PC-3 (cell line): Measurements from ENCODE around the gene FAM221A. TPM values are rescaled to one million over a fixed set of nuclear protein-coding genes. Genes with fewer than 3 reads are reported as not detected.
"Not testable (repeated sequence)": the region's sequence is repeated elsewhere in the genome, so short reads cannot be mapped to it uniquely, and the experiment has no call there.

Source experiments
- ATAC-seq: fragments of 200-7000 bp; cut with Tn5 transposase; 2 replicates; pipeline ENCODE4 v1.9.1; 2020; ENCODE audit warnings: mild to moderate bottlenecking, moderate library complexity
- BruUV-seq: library from RNA; stranded (reverse); fragments of 400-500 nt; replicated peaks from 2 replicates; lab custom pipeline; 2021; lab: Mats Ljungman, UMichigan
- CTCF ChIA-PET: fragments of 300-600 bp; sonication (Branson Sonifier 250); formaldehyde crosslinking; loops from one replicate; lab custom pipeline; 2022; ENCODE audit warnings: antibody characterized with exemption; lab: Charles Lee
- POLR2A ChIA-PET: fragments of 300-600 bp; sonication (Branson Sonifier 250); formaldehyde crosslinking; loops from one replicate; lab custom pipeline; 2022; ENCODE audit warnings: antibody characterized with exemption; ENCODE audit not compliant: unreplicated experiment; lab: Charles Lee
- DNase-seq: peaks from one replicate; pipeline ENCODE4 v3.0.0-alpha.2; 2015
- H2AFZ ChIP-seq: fragments of 300-600 bp; sonication (generic); 2 replicates; pipeline ENCODE4 v1.6.0; 2016; ENCODE audit warnings: antibody characterized with exemption, low read length
- H3F3A ChIP-seq: fragments of 300-600 bp; sonication (generic); one replicate; pipeline ENCODE4 v1.6.0; 2017; ENCODE audit warnings: antibody characterized with exemption, low read length, control low read depth, mild to moderate bottlenecking; ENCODE audit not compliant: unreplicated experiment
- H3K27ac ChIP-seq: fragments of 300-600 bp; sonication (generic); 2 replicates; pipeline ENCODE4 v1.5.1; 2016; ENCODE audit warnings: mild to moderate bottlenecking, low read length
- H3K27me3 ChIP-seq: fragments of 300-600 bp; sonication (generic); 2 replicates; pipeline ENCODE4 v1.6.1; 2016; ENCODE audit warnings: low read length, mixed read lengths
- H3K36me3 ChIP-seq: fragments of 300-600 bp; sonication (generic); 2 replicates; pipeline ENCODE4 v1.6.1; 2016; ENCODE audit warnings: low read depth, mixed run types, low read length, mixed read lengths
- H3K4me1 ChIP-seq: fragments of 300-600 bp; sonication (generic); 2 replicates; pipeline ENCODE4 v1.5.1; 2016; ENCODE audit warnings: low read length; ENCODE audit not compliant: insufficient read depth
- H3K4me2 ChIP-seq: fragments of 300-600 bp; sonication (generic); 2 replicates; pipeline ENCODE4 v1.6.0; 2016; ENCODE audit warnings: low read length
- H3K4me3 ChIP-seq: fragments of 300-600 bp; sonication (generic); 2 replicates; pipeline ENCODE4 v1.5.1; 2016; ENCODE audit warnings: mild to moderate bottlenecking, low read length, mixed read lengths
- H3K79me2 ChIP-seq: fragments of 300-600 bp; sonication (generic); 2 replicates; pipeline ENCODE4 v1.6.1; 2017; ENCODE audit warnings: low read length, mixed read lengths
- H3K9ac ChIP-seq: fragments of 300-600 bp; sonication (generic); 2 replicates; pipeline ENCODE4 v1.6.0; 2016; ENCODE audit warnings: mild to moderate bottlenecking, low read length
- H3K9me2 ChIP-seq: fragments of 300-600 bp; sonication (generic); replicated peaks from 2 replicates; pipeline ENCODE4 v1.6.1; 2016; ENCODE audit warnings: mixed run types, low read length, mixed read lengths
- H3K9me3 ChIP-seq: fragments of 300-600 bp; sonication (generic); 2 replicates; pipeline ENCODE4 v1.6.1; 2016; ENCODE audit warnings: low read length, mixed read lengths
- H4K20me1 ChIP-seq: fragments of 300-600 bp; sonication (generic); 2 replicates; pipeline ENCODE4 v1.6.1; 2016; ENCODE audit warnings: low read length, mixed read lengths
- CTCF ChIP-seq: fragments of 300-600 bp; sonication (generic); conservative IDR thresholded peaks from 2 replicates; pipeline ENCODE4 v1.5.1; 2017; ENCODE audit warnings: antibody characterized with exemption, low read depth, mild to moderate bottlenecking, low read length
- EZH2 ChIP-seq: fragments of 300-600 bp; sonication (generic); IDR thresholded peaks from one replicate; pipeline ENCODE4 v1.6.1; 2017; ENCODE audit warnings: antibody characterized with exemption, mild to moderate bottlenecking, low read length; ENCODE audit not compliant: unreplicated experiment
- EZH2phosphoT487 ChIP-seq: fragments of 300-600 bp; sonication (generic); IDR thresholded peaks from 2 replicates; pipeline ENCODE4 v1.6.1; 2018; ENCODE audit warnings: mild to moderate bottlenecking, antibody characterized with exemption, low read length, borderline replicate concordance
- intact Hi-C: fragments of 100-400 bp; cut with micrococcal nuclease; formaldehyde crosslinking; loops from 2 replicates; pipeline ENCODE4 v1.9.0; 2023
- total RNA-seq: library from RNA; depleted of rRNA; stranded (reverse); fragments of >200 nt; gene quantifications from 2 replicates; pipeline ENCODE4 v1.2.3, GENCODE V29; 2014

FAM221A gene
- total RNA-seq, 1 experiment from 2014 or later, result 5.6 TPM

DNA sequence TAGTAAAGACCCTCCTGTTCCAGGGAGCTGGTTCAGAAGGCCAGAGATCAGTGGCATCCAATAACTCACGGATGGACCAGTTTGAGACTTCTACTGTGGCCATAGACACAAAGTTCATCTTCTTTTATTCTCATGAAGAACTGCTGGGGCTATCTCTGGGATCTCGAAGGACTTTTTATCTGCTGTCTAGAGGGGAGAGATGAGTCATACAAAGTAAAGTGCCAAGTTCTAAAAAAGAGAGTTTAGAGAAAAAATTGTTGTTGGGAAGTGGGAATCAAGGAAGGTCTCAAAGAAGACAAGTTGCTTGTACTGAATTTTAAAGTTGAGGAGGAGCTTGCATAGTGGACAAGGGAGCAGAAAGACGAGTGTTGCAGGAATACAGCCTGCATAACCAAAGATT, 8.0 kb upstream of the FAM221A start:
- BruUV-seq, result no TSS peak
- CTCF ChIA-PET, result no interaction called here

GRCh38 chr7:23680414-23681405, 711 bp downstream of the FAM221A start:
- peak overlapping the region; percentile 56 for H3K9ac ChIP-seq
- CTCF ChIA-PET, result interaction anchor here (0.6 kb wide), 1 partner anchor 134 kb away, joined by 6 read pairs; no protein-coding TSS in a partner anchor

More for the DNA sequence above, 8.0 kb upstream of the FAM221A start:
- no peak for DNase-seq
- no peak for TF ChIP-seq EZH2phosphoT487
- no peak for TF ChIP-seq EZH2
- no peak for TF ChIP-seq CTCF
- Histone ChIP-seq H3K27me3 (no peaks in the 10 kb centered on the region), H3K79me2 (no peaks in the 10 kb centered on the region), H2AFZ (no peak overlapping the region), H3K9me3 (no peaks in the 10 kb centered on the region), H3K9me2 (no peaks in the 10 kb centered on the region), H3K9ac (no peak overlapping the region), H3K4me2 (no peak overlapping the region), H3F3A (no peaks in the 10 kb centered on the region), H3K4me3 (no peak overlapping the region), H3K36me3 (no peaks in the 10 kb centered on the region), H3K27ac (no peak overlapping the region), H4K20me1 (no peaks in the 10 kb centered on the region), H3K4me1 (no peaks in the 10 kb centered on the region)
- no peak for ATAC-seq
- intact Hi-C loops, result no loop called here
- POLR2A ChIA-PET, result no interaction called here

DNA sequence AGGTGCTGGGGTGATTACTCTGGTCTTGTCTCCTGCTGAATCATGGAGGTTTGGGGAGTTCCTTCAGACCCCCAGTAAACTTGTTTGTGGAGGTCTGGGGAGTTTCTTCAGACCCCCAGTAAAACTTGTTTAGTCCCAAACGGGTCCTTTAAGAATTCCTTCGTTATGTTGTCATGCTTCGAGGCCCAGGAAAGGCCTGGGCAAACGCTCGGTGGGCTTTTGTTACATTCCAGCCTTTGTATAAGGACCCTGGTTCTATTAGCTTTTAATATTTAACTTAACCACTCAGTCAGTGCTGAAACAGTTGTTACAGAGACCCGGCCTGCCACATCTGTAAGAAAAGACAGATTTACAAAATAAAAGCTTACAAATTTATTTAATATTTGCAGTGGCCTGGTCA, 4.0 kb downstream of the FAM221A start:
- BruUV-seq, H3K4me1 ChIP-seq, intact Hi-C loops, H3K9me2 ChIP-seq, CTCF ChIA-PET, H3K9me3 ChIP-seq, H3K36me3 ChIP-seq, H3K4me2 ChIP-seq, H4K20me1 ChIP-seq, H3F3A ChIP-seq, H3K4me3 ChIP-seq, H3K27me3 ChIP-seq, H2AFZ ChIP-seq, H3K79me2 ChIP-seq, H3K27ac ChIP-seq, H3K9ac ChIP-seq, ATAC-seq, DNase-seq: not testable (repeated sequence)
- POLR2A ChIA-PET, result interaction anchor here (0.6 kb wide), 1 partner anchor 16 kb away, joined by 4 read pairs; no protein-coding TSS in a partner anchor

More at GRCh38 chr7:23680414-23681405, 711 bp downstream of the FAM221A start:
- Histone ChIP-seq H3K4me1 (peaks cover 9% of the 10 kb centered on the region), H3K36me3 (no peaks in the 10 kb centered on the region), H2AFZ (peak overlapping the region; percentile 93), H3K4me2 (peak overlapping the region; percentile 96), H3F3A (no peaks in the 10 kb centered on the region), H4K20me1 (no peaks in the 10 kb centered on the region), H3K9me2 (no peaks in the 10 kb centered on the region), H3K27ac (no peak overlapping the region), H3K4me3 (peak overlapping the region; percentile 76), H3K27me3 (no peaks in the 10 kb centered on the region), H3K79me2 (no peaks in the 10 kb centered on the region), H3K9me3 (no peaks in the 10 kb centered on the region)
- TF ChIP-seq CTCF (no peak), EZH2 (no peak), EZH2phosphoT487 (no peak)
- intact Hi-C loops, result loop anchor here (1.0 to 2.0 kb wide), 2 partner anchors 32 to 83 kb away; partner anchors contain the start of gene CCDC126
- BruUV-seq, result TSS peak; percentile 98
- ATAC-seq (peak; percentile 74), DNase-seq (peak; percentile 77)
- POLR2A ChIA-PET, result no interaction called here
